Cerebellar nuclear complex (tissue), 1 donor: Measurements from ENCODE around the gene DENND1A.
"Not testable (repeated sequence)": the region's sequence is repeated elsewhere in the genome, so short reads cannot be mapped to it uniquely, and the experiment has no call there.

Experiments used
- DNase-seq, 2 experiments: peaks; one replicate each; lab custom pipeline; 2025; lab: John Stamatoyannopoulos, UW

The DENND1A gene

DNA sequence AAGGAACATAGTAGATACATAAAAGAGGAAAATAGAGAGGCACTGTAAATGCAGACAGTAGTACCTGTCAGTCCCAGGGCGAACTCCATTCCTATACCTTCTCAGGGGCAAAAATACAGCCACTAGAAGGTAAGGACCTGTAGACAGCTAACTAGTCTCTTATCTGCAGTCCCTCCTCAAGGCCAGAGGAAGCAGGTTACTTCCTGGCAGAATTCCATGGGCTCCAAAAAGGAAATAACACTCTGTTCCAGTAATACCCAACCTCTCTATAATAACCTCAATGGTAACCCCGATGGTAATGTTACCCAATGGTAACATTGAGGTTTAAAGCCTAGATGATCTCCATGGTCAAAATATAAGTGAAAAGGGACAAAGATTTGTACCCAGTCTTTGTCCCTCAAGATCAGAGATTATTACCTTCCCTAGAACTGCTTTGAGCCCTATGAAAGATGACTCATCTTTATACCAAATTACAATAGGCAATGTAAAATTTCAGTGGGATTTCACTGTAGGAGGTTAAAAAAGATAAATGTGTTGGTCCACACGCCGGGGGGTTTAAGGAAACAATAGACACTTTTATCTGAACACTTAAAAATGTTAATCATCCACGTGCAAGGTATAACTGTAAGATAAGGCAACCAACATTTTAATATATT lies 113.0 kb downstream of the DENND1A start:
- no peak for DNase-seq

DNA sequence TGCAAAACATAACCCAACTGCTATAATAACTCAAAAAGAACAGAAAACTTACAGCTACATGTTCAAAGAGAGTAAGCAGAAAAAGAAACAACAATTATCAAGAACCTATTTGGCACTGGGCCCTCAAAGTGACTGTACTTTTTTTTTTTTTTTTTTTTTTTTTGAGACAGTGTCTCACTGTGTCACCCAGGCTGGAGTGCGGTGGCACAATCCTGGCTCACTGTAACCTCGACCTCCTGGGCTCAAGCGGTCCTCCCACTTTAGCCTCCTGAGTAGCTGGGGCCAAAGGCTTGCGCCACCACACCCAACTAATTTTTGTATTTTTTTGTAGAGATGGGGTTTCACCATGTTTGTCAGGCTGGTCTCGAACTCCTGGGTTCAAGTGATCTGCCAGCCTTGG lies 114.1 kb downstream of the DENND1A start:
- not testable (repeated sequence) for DNase-seq

DNA sequence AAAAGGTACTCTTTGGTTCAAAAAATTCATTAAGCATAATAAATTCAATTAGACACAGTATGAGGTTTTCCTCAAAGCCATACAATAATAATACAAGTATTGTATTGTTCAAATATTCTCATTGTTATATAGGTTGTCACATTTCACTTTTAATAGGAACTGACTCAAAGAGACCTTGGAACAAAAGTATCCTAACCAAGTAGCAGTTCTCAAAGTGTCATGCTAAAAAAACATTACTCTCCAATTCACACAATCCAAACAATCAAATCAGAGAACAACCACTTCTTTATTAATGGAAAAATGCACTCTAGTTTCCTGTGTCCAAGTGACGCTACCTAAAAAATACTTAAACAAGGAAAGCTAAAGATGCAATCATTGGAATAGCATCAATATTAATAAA lies 115.4 kb downstream of the DENND1A start:
- no peak for DNase-seq

DNA sequence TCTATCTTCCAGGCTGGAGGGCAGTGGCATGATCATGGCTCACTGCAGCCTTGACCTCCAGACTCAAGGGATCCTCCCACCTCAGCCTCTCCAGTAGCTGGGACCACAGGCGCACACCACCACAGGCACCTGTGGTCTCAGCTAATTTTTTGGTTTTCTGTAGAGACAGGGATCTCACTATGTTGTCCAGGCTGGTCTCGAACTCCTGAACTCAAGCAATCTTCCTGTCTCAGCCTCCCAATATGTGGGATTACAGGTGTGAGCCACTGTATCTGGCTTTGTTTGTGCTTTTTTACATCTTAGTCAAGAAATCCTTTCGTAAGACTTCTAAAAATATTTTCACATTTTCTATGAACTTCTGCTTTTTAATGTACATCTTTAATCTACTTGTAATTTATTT lies 116.9 kb downstream of the DENND1A start:
- DNase-seq = no peak

DNA sequence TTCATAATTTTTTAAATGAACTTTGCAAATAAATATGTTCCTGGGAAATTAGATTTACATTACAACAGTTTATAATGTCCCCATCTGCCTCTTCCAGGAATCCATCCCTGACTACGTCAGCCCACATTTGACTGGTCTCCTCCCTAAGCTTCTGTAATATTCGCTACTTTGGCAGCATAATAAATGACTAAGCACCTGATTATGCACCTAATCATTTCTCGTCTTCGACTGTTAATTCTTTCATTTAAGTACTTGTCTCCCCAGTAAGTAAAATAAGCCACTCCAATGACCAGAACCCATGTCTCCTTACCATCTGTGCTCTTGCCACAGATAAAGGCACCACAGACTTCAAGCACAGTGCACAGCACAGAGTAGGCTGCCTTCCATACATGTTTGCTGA lies 122.7 kb downstream of the DENND1A start:
- DNase-seq = no peak

DNA sequence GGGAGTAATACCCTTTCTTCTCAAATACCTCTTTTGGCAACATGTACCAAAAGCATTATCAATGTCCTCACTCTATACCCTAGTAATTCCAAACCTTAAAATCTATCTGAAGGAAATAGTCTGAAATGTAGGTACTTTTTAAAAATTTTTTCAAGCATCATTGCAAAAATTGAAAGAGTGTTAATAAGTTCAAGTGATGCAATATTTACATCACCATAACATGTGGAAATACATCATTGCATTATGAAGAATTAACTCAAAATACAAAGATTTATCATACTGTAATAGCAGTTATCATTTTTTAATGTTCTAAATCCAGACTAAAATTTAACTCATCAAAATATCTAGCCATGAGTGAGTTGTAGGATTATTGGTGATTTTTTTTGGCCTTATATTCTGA lies 123.1 kb downstream of the DENND1A start:
- no peak for DNase-seq

DNA sequence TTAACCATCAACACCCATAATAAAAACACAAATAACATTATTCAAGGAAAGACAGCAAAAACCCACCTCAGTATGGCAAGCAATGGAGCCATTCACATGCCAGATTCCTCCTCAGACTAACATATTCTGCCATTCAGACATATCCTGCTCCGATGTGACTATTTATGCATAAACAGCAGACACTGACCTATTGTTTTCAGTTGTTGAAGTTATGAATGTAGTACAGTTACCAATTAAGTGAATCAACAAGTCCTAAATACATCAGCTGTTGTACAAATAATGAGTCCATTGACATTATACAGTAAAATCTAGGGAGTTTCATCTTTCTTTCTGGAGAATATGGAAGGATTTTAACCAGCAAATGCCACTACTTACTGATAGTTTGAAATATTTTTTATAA lies 131.7 kb downstream of the DENND1A start:
- DNase-seq = no peak

DNA sequence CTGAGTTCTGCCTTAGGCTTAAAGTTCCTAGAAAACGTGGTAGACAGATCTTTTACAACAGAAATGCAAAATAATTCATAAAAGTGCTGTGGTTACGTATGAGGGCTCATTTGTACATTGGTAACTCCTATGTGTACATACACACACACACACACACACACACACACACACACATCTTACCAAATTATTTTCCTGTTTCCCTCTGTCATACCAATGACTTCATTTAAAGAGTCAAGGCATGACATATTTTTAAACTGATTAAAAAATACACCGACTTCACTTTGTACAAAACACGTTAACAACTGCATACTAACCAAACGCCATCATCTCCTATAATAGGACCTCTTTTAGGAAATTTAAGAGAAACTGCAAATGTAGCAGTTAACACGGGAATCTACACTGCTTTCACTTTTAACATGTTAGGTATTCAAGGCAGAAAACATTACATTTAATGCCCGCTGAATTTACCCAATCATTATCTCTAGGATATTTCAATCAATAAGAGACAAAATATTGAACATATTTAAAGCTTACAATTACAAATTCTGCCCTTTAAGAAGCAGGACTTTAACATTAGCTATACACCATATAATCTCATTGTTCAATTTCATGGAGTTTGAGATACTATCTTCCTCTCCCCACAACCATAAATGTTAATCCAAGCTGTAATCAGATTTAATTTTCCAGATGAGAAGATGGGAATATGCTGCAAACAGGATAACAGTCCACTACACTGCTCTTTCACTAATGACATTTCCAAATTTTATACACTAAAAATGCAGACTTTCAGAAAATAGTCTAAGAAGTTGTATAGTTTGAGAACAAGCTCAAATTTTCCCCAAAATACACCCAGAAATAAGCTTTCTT lies 133.1 kb downstream of the DENND1A start:
- DNase-seq = no peak

DNA sequence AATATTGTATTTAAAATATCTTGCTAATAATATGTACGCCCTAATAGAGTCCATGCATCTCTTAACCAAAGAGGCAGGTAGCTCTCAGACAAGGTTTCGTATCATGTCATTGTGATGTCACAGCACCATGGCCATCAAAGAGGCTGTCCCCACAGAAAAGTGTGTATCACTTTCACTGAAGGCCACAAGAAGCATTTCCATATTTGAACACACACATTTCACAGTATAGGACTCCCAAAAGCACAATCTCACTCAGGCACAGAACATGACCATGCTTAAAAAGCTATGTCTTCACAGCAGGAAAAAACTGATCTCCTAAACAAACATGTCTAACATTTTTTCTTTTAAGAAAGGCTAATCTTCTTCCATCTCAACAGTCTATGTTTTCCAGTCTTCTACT lies 133.8 kb downstream of the DENND1A start:
- no peak for DNase-seq

DNA sequence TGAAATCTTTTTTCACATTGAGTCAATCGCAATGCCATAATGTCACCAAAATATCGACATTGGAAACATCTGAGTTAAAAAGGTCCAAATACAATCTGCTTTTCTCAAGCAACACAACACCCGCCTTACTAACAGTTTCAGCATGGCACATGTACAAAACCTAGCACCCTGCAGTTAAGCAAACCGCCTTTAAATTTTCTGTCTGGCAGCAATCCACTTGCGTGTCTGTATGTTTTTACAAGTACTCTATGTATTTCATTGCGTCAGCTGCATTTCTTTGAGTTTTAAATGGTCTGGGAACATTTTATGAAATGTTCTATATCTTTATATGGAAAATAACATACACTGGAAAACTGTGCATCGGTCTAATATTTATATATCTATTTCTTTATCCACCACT lies 134.6 kb downstream of the DENND1A start:
- DNase-seq = no peak

DNA sequence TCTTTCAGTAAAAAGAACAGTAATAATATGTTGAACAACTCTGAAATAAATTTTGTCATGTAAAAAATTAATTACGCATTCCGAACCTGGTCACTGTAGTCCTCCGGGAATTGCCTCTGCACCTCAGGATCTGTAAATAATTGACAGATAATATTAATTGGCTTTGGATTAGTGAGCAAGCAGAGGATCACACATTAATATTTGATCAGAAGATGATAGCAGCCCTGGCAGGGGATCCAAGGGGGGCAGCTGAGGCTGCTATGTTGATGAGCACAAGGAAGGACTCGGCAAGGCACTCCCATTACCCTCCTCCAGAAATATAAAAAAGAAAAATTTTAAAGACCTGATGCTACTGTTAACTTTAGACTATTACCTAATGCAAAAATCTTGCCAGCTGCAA lies 137.4 kb downstream of the DENND1A start:
- DNase-seq = no peak

DNA sequence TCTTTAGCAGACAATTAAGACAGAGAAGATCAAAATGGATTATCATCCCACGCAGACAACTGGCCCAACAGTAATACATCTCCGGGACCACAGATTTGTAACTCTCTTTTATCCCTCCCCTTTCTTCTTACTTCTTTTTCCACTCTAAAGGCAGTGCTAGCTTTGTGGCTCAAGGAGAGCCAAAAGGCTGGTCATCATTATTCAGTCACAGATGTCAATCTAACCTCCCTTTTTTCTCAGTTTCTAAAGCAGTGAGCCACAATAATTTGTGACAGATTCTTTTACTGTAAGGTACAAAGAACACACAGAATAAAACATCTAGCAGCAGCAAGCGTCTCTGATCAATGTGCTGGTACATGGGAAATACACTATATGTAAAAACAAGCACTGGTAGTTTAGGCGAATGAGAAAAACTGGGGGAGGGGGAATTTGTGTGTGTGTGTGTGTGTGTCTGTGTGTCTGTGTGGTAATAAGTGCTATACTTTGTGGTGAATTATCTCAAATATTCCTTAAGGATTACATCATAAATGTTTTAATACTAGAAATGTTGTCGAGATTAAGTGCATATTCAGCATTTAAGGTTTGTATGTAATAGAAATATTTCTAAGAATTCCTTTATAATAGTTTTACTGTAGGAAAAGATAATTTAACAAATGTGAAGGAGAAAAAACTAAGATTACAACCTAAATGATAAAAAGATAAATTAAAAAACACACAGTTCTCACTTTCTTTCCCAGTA lies 140.2 kb downstream of the DENND1A start:
- DNase-seq = no peak

DNA sequence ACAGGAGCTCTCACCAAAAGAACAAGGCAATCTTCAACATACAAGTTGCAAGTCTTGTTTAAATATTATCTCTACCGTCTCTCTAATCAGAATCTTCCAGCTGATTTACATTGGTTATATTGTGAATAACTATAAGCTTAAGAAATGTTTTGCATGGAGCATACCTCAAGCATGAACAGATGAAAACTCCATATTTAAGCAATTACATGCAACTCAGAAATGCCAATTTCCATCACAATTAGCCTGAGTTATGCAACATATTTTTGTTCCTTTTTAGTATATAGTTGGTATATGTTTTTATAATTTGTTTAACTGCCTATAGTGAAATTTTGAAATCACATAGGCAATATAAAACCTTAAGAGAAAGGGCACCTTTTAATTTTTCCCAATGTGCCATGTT lies 142.5 kb downstream of the DENND1A start:
- no peak for DNase-seq

DNA sequence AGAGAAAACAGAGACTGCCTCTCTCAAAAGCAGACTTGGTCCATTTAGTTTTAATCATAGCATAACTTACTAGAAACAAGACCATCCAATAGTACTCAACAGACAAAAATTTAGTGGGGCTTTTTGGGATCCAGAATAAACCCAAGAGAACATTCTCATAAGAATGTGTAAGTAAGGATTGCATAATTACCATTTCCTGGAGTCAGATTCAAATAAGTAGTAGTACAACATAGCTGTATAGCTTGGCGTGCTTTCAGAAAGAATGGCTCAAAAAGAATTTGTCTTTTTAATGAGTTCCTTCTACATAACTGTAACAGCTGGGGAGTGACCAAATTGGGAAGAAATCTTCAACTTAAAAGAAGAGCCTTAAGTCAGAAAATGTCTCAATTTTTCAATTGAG lies 145.4 kb downstream of the DENND1A start:
- DNase-seq = no peak

DNA sequence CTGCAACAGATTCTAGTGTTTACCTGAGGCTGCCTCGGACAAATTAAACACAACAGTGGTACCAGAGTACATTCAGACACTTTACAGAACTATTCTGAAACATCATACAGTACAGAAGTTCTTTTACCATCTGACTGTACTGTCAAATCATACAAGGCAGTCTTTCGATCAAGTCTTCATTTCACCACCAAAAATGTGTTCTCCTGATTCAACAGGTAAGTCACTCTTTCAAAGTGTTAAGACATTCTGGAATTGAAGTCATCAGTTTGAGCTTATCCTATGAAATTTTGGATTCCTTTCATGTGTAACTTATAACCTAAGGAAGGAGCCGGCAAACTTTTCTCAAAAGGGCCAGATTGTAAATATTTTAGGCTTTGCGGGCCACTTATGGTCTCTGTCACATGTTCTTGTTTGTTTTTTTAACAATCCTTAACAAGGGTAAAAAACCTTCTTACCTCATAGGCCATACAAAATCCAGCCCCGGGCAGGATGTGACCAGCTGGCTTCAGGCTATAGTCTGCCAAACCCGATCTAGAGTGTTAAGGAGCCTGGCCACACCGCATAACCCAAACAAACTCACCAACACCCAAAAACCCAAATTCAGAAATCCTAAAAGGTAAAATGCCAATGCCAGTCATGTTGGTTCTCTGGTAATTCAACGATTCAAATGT lies 151.6 kb downstream of the DENND1A start:
- DNase-seq = no peak

DNA sequence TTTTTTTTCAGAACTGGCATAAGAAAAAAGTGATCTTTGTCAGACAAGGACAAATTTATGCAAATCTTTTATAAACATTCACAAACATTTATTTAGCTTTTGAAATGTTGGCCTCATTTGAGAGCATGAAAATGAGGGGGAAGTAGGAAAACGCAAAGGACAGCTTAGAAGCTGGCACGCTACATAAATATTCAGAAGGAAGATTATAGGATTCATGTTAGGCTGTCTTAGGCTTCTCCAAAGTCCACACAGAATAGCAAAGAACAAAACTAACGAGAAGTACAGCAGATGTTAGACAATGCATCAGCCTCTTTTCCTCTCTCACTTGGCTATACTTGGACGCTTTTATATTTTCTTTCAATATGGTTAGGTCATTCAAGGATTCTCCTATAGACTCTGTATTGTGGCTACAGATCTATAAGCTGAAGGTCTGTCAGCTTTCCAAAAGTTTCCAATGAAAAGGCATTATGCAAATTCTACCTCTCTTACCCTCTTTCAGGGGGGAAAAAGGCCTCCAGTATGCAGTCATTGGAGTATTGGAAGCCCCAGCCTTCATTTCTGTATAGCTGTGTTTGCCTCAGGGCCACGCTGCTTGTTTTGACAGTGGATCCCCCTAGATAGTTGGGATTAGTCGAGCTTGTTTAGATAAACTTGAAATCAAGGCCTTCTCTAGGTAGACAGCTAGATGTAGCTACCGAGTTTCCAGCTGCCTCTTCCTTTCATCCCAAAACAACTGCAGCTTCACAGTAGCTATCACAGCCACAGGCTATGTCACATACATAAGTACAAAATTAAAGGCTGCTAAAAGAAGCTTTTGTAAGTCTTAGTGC lies 153.0 kb downstream of the DENND1A start:
- no peak for DNase-seq

DNA sequence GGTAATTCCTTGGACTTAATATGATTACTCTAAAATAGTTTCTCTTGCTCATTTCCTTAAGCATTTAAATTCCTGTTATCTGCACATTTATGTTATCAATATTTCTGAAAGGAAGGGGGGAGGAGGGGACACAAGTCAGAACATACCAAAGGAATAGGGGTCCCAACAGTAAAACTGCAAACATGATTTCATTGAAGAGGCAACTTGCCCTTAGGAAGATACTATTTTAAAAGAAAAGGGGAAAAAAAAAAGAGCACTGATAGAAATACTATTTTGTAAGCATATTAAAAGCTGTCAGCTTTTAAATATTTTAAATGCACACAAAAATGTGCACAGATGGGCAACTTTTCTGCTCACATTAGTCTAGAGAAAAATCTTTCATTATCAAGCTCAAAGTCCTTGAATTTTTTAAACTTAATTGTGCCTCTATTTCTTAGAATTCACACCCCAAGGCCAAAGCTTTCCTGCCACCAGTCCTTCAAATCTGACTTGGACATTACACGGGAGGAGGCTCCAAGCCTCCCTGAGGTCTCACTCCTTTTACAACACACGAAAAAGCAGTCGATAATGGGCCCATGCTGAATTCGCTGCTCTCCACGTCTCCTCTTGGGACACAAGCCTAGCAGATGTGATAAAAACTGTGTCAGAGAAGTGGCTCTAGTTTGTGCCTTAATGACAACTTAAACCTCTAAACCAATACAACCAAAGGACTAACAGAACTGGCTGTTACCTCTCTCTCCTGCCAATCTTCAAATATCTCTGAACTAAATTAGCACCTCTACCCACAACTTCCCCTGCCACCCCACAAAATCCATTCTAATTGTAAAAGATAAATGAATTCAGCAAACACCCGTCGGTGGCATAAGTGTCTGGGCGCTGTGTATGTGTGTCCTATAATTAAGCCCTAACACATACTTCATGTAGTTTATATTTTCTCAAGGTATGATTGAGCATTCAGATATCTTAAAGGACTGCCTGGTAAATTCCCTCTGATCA lies 154.3 kb downstream of the DENND1A start:
- no peak for DNase-seq

DNA sequence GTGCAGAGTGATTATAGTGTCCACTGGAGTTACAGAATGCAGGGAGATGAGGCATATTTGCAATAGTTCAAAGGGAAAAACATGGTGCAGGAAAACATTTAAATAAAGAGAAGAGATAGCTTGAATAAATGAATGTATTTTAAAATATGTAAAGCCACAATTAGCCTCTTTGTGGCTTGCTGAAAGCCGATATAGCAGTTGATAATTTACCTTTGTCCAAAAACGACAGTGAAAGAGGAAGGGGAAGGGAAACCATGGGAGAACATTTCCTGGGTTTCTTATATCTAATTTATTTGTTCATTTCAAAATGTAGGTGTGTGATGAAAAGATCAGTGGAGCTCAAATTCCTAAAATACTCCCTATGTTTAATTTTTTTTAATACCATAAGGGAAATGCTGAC lies 156.1 kb downstream of the DENND1A start:
- no peak for DNase-seq

DNA sequence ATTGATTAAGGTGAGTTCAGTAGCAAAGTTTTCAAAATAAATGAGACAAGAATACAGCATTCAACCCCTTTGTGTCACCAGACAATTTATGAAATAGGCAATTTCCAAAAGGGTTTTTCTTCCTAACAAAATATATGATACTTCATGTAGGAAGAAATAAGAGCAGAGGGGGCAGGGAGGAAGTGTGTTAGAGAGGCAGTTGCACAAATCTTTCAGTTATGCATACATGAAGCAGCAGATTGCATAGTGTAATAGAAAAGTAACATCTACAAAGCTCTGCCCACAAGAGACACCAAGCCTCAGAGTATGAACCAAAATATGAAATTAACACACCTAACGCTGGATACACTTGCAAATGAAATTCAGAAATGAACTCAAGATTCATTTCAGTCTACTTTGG lies 157.0 kb downstream of the DENND1A start:
- DNase-seq = no peak

DNA sequence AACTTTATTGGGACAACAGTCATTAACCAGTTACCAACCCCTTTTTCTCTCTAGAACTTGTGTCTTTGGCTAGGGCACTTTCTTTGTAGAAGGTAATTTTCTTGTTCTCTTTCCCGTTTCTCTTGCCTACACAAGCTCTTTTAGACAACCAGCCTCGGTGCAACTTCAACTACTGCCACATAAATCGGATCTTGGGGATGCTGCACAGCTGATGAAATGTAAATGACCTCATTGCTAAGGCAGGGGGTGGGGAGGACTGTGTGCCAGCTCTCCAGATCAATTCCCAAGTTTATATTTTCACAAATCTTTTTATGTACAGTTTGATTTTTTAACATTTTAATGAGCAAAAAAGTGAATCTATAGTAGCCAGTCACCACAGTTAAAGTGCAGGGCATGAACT lies 157.6 kb downstream of the DENND1A start:
- no peak for DNase-seq
